Progenitor cell of endocrine pancreas (in vitro differentiated cells): ENCODE results near the gene LMF2. TPM values are rescaled to one million over a fixed set of nuclear protein-coding genes. Genes with fewer than 3 reads are reported as not detected.

Experiments
- DNase-seq: peaks from one replicate; pipeline ENCODE4 v3.0.0; 2021; ENCODE audit warnings: low spot score; ENCODE audit not compliant: unreplicated experiment
- H3K27ac Mint-ChIP-seq: 2 replicates; pipeline ENCODE4 v1.8.0; 2021; ENCODE audit warnings: mild to moderate bottlenecking, moderate library complexity, mixed read lengths
- H3K27me3 Mint-ChIP-seq: 2 replicates; pipeline ENCODE4 v1.8.0; 2021; ENCODE audit warnings: mixed read lengths
- H3K36me3 Mint-ChIP-seq: 2 replicates; pipeline ENCODE4 v1.8.0; 2022; ENCODE audit warnings: mixed read lengths; ENCODE audit not compliant: insufficient read depth
- H3K4me1 Mint-ChIP-seq: 2 replicates; pipeline ENCODE4 v1.8.0; 2021; ENCODE audit warnings: low read depth, mixed read lengths
- H3K4me3 Mint-ChIP-seq: 2 replicates; pipeline ENCODE4 v1.8.0; 2021; ENCODE audit warnings: low read depth, mild to moderate bottlenecking, moderate library complexity, mixed read lengths
- H3K9me3 Mint-ChIP-seq: 2 replicates; pipeline ENCODE4 v1.8.0; 2021; ENCODE audit warnings: low read depth, mixed read lengths
- CTCF ChIP-seq: fragments of 200-600 bp; sonication (generic); IDR thresholded peaks from one replicate; pipeline ENCODE4 v1.5.0; 2021; ENCODE audit warnings: antibody characterized with exemption, mild to moderate bottlenecking; ENCODE audit not compliant: unreplicated experiment
- total RNA-seq: library from RNA; stranded (reverse); gene quantifications from 2 replicates; pipeline ENCODE4 v1.2.1, GENCODE V29; 2021

Gene LMF2
- total RNA-seq, 1 donor from 2014 or later, result 65.5 TPM

GRCh38 chr22:50469377-50470305 lies 37.9 kb downstream of the LMF2 start:
- H3K27me3 Mint-ChIP-seq, result no peaks in the 10 kb centered on the region
- peaks cover 20% of the 10 kb centered on the region for H3K4me1 Mint-ChIP-seq
- no peak overlapping the region for H3K4me3 Mint-ChIP-seq
- peaks cover 3% of the 10 kb centered on the region for H3K36me3 Mint-ChIP-seq
- H3K27ac Mint-ChIP-seq, result no peak overlapping the region
- no peaks in the 10 kb centered on the region for H3K9me3 Mint-ChIP-seq
- no peak for DNase-seq
- TF ChIP-seq CTCF, result no peak

- Mint-ChIP-seq H3K36me3 (peaks cover 4% of the 10 kb centered on the region), H3K27ac (no peak overlapping the region), H3K4me3 (no peak overlapping the region), H3K4me1 (peaks cover 14% of the 10 kb centered on the region), H3K27me3 (no peaks in the 10 kb centered on the region), H3K9me3 (no peaks in the 10 kb centered on the region)
- TF ChIP-seq CTCF, result no peak
- no peak for DNase-seq
Measured at GRCh38 chr22:50468626-50469025, 38.9 kb downstream of the LMF2 start.

GRCh38 chr22:50467773-50468440 lies 39.6 kb downstream of the LMF2 start:
- Mint-ChIP-seq H3K36me3 (peaks cover 6% of the 10 kb centered on the region), H3K4me1 (peaks cover 7% of the 10 kb centered on the region), H3K27ac (no peak overlapping the region), H3K9me3 (no peaks in the 10 kb centered on the region), H3K4me3 (no peak overlapping the region), H3K27me3 (no peaks in the 10 kb centered on the region)
- TF ChIP-seq CTCF, result no peak
- no peak for DNase-seq

GRCh38 chr22:50467341-50467740 lies 40.2 kb downstream of the LMF2 start:
- no peaks in the 10 kb centered on the region for H3K27me3 Mint-ChIP-seq
- no peak overlapping the region for H3K27ac Mint-ChIP-seq

More at GRCh38 chr22:50467341-50467740, 40.2 kb downstream of the LMF2 start:
- H3K4me1 Mint-ChIP-seq, result peaks cover 5% of the 10 kb centered on the region
- no peak overlapping the region for H3K4me3 Mint-ChIP-seq
- no peaks in the 10 kb centered on the region for H3K9me3 Mint-ChIP-seq
- TF ChIP-seq CTCF, result no peak
- no peak for DNase-seq
- H3K36me3 Mint-ChIP-seq, result peaks cover 6% of the 10 kb centered on the region
